Right atrium auricular region (tissue), 2 donors: ENCODE data around the gene WDR88. TPM values are rescaled to one million over a fixed set of nuclear protein-coding genes. Genes with fewer than 3 reads are reported as not detected.

Experiments
- DNase-seq: peaks from one replicate; pipeline ENCODE4 v3.0.0-alpha.2; 2019; ENCODE audit warnings: low spot score
- H3K27ac ChIP-seq, 2 donors: fragments of 200-600 bp; sonication (generic); 1 replicate in 1 of 2; 2 replicates in 1 of 2; pipeline ENCODE4 v1.5.1; 2016 to 2019
- H3K27me3 ChIP-seq, 2 donors: fragments of 200-600 bp; sonication (generic); one replicate each; pipeline versions ENCODE4 v1.5.1 to v1.6.0; 2017 to 2019
- H3K36me3 ChIP-seq: fragments of 200-600 bp; sonication (generic); one replicate; pipeline ENCODE4 v1.5.1; 2016
- H3K4me1 ChIP-seq, 2 donors: fragments of 200-600 bp; sonication (generic); one replicate each; pipeline versions ENCODE4 v1.5.1 to v1.6.0; 2017 to 2019
- H3K4me3 ChIP-seq, 2 donors: fragments of 200-600 bp; sonication (generic); 1 replicate in 1 of 2; 2 replicates in 1 of 2; pipeline ENCODE4 v1.5.1; 2017 to 2019; ENCODE audit warnings: mild to moderate bottlenecking in 1 of 2, moderate library complexity in 1 of 2
- H3K9me3 ChIP-seq, 2 donors: fragments of 200-600 bp; sonication (generic); one replicate each; pipeline ENCODE4 v1.5.1; 2019
- total RNA-seq, 2 donors: library from RNA; depleted of rRNA; stranded (reverse); fragments of >200 nt; gene quantifications; one replicate each; pipeline ENCODE4 v1.1.0, GENCODE V29; 2016
- TF ChIP-seq, protein P1 (sequence below), 2 donors: fragments of 200-600 bp; sonication (generic); IDR thresholded peaks; one replicate each; pipeline ENCODE4 v1.5.1; 2019; ENCODE audit warnings: antibody characterized with exemption in 2 of 2

The WDR88 gene
- total RNA-seq, 2 donors from 2014 or later: not detected

DNA sequence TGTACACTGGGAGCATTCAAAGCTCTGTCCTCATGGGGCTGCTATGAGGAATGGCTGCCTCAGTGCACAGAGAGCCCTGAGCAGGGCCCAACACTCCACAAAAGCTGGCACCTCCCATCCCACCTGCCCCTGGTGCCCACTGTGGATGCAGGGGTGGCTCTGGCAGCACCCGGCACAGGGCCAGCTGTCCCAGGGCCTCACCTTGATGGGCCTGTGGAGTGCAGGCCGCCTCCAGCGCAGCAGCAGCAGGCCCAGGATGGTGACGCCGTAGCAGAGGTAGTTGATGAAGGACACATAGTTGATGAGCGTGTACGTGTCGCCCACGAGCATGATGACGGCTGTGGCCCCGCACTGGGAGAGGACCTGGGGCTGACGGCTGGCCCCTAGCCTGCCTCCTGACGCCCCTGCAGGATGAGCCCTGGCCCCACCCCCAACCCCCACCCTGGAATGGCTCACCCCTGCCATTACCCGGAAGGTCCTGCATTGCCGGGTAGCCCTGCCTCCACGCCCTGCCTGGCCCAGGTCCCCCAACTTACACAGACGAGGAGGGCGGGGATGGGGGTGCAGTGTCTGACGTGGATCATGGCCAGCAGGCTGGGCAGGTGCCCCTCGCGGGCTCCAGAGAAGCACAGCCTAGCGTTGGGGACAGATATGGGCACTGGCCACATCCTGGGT, 78.5 kb downstream of the WDR88 start:
- Histone ChIP-seq H3K4me1 (no peaks in the 10 kb centered on the region), H3K36me3 (no peaks in the 10 kb centered on the region), H3K27me3 (no peaks in the 10 kb centered on the region), H3K9me3 (no peaks in the 10 kb centered on the region), H3K4me3 (no peak overlapping the region), H3K27ac (no peak overlapping the region)
- no peak for DNase-seq
- TF ChIP-seq, protein P1, sequence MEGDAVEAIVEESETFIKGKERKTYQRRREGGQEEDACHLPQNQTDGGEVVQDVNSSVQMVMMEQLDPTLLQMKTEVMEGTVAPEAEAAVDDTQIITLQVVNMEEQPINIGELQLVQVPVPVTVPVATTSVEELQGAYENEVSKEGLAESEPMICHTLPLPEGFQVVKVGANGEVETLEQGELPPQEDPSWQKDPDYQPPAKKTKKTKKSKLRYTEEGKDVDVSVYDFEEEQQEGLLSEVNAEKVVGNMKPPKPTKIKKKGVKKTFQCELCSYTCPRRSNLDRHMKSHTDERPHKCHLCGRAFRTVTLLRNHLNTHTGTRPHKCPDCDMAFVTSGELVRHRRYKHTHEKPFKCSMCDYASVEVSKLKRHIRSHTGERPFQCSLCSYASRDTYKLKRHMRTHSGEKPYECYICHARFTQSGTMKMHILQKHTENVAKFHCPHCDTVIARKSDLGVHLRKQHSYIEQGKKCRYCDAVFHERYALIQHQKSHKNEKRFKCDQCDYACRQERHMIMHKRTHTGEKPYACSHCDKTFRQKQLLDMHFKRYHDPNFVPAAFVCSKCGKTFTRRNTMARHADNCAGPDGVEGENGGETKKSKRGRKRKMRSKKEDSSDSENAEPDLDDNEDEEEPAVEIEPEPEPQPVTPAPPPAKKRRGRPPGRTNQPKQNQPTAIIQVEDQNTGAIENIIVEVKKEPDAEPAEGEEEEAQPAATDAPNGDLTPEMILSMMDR (IDR thresholded peaks at IDR 0.05): no peak

DNA sequence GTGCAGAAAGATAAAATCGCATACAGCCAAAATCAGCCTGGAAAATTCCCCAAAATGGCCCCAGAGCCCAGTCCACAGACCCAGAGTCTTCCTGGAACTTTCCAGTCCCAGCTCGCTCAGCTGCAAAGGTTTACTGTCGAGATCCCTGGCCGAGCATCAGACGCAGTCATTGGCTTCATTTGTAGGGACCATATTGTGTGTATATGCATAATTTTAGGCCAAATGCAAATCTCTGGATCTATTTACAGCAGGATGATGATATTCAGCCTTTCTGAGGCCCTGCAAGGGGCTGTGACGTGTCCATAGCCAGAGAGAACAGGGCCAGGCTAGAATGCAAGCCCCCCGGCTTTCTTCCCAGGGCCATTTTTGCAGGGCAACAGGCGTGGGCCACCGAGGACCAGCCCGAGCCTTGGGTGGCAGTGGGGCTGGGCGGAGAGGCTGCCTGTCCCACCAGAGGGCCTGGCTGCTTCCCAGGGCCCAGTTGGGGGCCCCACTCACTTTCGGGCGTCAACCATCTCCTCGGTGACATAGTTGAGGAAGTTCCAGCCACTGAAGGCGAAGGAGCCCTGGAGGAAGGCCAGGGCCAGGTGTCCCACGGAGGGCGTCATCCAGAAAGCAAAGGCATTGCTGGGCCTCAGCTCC, 80.0 kb downstream of the WDR88 start:
- H3K4me1 ChIP-seq: no peaks in the 10 kb centered on the region
- H3K9me3 ChIP-seq: no peaks in the 10 kb centered on the region
- H3K36me3 ChIP-seq: no peaks in the 10 kb centered on the region
- no peak for DNase-seq
- H3K4me3 ChIP-seq: no peak overlapping the region
- H3K27me3 ChIP-seq: no peaks in the 10 kb centered on the region
- TF ChIP-seq, protein P1 (IDR thresholded peaks at IDR 0.05): no peak
- H3K27ac ChIP-seq: no peak overlapping the region

DNA sequence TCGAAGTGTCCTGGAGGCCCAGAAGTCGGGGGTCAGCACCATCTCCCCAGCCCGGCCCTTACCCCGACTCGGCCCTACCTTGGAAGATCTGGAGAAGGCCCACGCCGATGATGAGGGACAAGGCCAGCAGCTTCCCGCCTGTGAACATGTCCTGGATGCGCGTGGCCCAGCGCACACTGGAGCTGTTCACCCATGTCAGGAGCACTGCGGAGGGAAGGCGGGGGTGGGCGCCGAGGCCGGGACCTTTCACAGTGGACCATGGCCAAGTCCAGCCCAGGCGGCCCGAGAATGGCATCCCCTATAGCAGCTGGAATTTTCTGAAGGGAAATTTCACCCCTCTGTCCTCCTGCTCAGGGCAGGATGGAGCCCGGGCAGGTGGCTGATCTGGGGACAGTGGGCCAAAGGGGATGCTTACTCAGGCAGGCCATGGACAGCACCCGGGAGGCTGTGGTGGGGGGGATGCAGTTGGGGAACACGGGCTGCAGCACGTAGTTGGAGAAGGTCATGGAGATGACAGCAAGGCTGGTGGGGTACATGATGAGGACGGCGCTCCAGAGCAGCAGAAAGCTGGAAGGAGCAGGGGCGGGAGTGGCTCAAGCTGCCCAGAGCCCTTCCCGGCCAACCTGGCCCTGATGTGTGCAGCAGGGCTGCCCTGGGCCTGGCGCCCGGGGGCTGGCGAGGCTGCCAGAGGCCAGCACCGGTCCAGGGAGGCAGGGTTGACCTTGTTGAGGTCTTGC, 80.7 kb downstream of the WDR88 start:
- TF ChIP-seq, protein P1 (IDR thresholded peaks at IDR 0.05): no peak

DNA sequence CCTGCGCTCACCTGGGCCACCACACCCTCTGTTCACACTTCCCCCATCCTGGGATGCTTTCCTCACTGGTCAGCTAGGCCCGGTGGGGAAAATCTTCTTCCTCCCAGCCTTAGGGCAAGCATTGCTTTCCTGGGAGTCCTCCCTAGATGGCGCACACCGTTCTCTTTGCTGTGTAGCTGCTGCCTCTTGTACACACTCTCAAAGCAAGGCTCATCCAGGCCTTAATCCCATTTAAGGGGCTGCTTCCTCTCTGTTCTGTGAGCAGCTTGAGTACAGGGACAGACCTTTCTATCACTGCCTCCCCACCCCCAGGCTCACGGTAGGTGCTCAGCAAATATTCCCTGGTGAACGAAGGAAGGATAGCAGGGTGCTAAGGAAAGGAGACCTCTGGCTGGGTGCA, 82.7 kb downstream of the WDR88 start:
- Histone ChIP-seq H3K4me1 (no peaks in the 10 kb centered on the region), H3K9me3 (no peaks in the 10 kb centered on the region), H3K36me3 (no peaks in the 10 kb centered on the region), H3K27ac (no peak overlapping the region), H3K27me3 (no peaks in the 10 kb centered on the region), H3K4me3 (no peak overlapping the region)
- TF ChIP-seq, protein P1 (IDR thresholded peaks at IDR 0.05): no peak
- DNase-seq: no peak

More for the DNA sequence above, 80.7 kb downstream of the WDR88 start:
- Histone ChIP-seq H3K9me3 (no peaks in the 10 kb centered on the region), H3K36me3 (no peaks in the 10 kb centered on the region), H3K27me3 (no peaks in the 10 kb centered on the region), H3K27ac (no peak overlapping the region), H3K4me3 (no peak overlapping the region), H3K4me1 (no peaks in the 10 kb centered on the region)
- DNase-seq: no peak

DNA sequence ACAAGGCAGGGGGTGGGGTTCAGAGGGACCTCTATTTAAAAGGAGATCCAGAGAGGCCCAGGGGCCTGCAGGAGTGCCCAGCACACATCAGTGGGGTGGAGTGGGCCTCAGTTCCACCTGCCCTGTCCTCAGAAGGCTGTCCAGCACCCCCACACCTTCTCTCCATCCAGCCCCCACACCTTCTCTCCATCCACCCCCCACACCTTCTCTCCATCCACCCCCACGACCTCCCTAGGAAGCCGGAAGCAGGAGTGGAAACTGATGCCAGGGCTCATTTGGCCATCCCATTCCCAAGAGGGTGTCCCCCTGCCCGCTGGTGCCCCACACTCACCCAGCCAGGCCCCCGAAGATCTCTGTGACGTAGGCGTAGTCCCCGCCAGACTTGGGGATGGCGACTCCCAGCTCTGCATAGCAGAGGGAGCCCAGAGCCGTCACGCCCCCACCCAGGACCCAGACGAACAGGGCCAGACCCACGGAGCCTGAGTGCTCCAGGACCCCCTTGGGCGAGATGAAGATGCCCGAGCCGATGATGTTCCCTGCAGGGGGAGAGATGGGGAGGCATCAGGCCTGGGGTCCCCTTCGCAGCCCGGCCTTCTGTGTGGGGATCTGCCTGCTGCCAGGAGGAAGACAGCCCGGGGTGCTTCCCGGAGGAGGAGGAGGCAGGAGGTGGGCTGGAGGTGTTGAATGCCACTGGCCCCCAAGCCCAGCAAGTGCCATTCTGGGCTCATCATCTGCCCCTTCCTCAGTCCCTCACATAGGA, 83.7 kb downstream of the WDR88 start:
- no peaks in the 10 kb centered on the region for H3K9me3 ChIP-seq
- no peaks in the 10 kb centered on the region for H3K36me3 ChIP-seq
- H3K27ac ChIP-seq: no peak overlapping the region
- H3K4me3 ChIP-seq: no peak overlapping the region
- TF ChIP-seq, protein P1 (IDR thresholded peaks at IDR 0.05): no peak
- DNase-seq: no peak
- no peaks in the 10 kb centered on the region for H3K27me3 ChIP-seq
- H3K4me1 ChIP-seq: no peaks in the 10 kb centered on the region
